ENCODE results near the gene GALNT9. TPM values are rescaled to one million over a fixed set of nuclear protein-coding genes. Genes with fewer than 3 reads are reported as not detected.

The GALNT9 gene
- polyA plus RNA-seq, 3 donors = not detected

DNA sequence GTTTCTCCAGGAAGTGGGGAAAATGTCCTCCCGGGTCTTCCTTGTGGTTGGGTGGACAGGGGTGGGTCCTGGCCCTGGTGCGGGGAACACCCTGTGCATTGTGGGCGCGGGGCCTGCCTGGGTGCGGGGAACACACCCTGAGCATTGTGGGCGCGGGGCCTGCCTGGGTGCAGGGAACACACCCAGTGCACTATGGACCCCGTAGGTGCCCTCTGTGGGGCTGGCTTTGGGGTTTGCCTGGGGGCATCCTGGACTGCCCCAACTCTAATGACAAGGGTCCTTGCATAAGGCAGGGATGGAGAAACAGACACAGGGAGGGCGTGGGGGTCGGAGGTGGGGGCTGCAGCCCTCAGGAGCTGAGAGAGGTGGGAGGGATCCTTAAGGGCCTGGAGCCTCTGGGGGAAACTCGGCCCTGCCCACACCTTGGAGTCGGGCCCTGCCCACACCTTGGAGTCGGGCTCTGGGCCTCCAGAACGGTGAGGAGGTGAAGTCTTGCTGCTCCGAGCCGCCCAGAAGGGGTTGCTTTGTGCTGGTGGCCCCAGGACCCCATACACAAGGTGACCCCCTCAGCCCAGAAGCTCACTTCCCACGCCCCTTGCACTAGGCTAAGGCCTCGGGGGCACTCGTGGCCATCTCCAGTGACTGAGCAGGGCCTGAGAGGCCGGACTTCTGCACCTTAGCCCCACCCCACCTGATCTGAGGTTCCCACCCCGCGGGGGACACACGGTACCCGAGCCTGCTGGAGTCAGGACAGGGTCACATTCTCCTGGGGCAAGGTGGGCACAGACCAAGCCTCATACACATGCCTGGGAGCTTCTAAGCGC, 69.3 kb downstream of the GALNT9 start:
- peaks cover 0 to 3% (median 0%) of the 10 kb centered on the region in 7 donors for H3K9me3 Mint-ChIP-seq
- no peak overlapping the region for H3K27ac ChIP-seq (ENCODE audit: low read depth in 1 of 2, low read length in 2 of 2)

DNA sequence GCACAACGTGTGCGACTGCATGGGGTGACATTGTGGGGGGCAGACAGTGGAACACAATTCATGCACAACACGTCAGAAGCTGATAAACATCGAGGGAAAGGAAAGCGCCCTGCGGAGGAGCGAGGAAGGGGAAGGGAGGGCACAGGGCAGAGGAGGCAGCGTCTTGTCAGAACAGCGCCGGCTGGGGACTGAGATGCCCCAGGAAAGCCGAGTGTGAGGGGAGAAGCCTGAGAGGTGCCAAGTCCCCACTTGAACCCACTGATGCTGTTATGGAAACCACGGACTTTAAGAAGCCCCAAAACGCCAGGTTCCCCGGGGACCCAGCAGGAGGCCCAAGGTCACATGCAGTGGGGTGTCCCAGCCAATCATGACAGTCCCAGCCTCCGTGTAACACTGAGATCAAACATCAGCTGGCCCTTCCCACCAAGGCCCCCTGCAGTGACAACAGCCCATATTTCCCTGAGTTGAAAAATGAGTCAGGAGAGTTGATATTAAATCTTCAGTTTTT, 70.0 kb downstream of the GALNT9 start:
- 78% methylated on average over 13 of the region's 15 CpGs for WGBS (ENCODE audit: insufficient coverage)
- H3K36me3 Mint-ChIP-seq = no peaks in the 10 kb centered on the region
- no peak for DNase-seq
- H3K27ac Mint-ChIP-seq = no peak overlapping the region
- Histone ChIP-seq H3K9ac (ENCODE audit: insufficient read depth, low read length, poor library complexity, severe bottlenecking) (no peak overlapping the region), H3K9me3 (replicated peaks in 1 of 2; ENCODE audit: control insufficient read depth in 1 of 2, insufficient read depth in 1 of 2, low read length in 2 of 2) (no peaks in the 10 kb centered on the region), H3K79me2 (ENCODE audit: insufficient read depth, low read length) (no peaks in the 10 kb centered on the region), H3K27me3 (ENCODE audit: control insufficient read depth in 2 of 2, insufficient read depth in 2 of 2, low read length in 2 of 2) (no peaks in the 10 kb centered on the region), H4K20me1 (ENCODE audit: insufficient read depth, low read length) (no peaks in the 10 kb centered on the region), H3K4me3 (replicated peaks in 1 of 3; ENCODE audit: low read depth in 2 of 3, low read length in 3 of 3) (no peak overlapping the region), H3K27ac (ENCODE audit: low read depth in 1 of 2, low read length in 2 of 2) (no peak overlapping the region), H3K4me1 (ENCODE audit: control insufficient read depth in 1 of 2, insufficient read depth in 2 of 2, low read length in 2 of 2) (no peaks in the 10 kb centered on the region), H2AFZ (ENCODE audit: insufficient read depth, low read depth, low read length, poor library complexity, severe bottlenecking) (no peak overlapping the region), H3K36me3 (replicated peaks in 1 of 2; ENCODE audit: control insufficient read depth in 1 of 2, insufficient read depth in 2 of 2, low read length in 2 of 2) (no peaks in the 10 kb centered on the region), H3K4me2 (replicated peaks; ENCODE audit: extremely low read depth, low read length, poor library complexity, severe bottlenecking) (no peak overlapping the region)
- TF ChIP-seq, protein P1, sequence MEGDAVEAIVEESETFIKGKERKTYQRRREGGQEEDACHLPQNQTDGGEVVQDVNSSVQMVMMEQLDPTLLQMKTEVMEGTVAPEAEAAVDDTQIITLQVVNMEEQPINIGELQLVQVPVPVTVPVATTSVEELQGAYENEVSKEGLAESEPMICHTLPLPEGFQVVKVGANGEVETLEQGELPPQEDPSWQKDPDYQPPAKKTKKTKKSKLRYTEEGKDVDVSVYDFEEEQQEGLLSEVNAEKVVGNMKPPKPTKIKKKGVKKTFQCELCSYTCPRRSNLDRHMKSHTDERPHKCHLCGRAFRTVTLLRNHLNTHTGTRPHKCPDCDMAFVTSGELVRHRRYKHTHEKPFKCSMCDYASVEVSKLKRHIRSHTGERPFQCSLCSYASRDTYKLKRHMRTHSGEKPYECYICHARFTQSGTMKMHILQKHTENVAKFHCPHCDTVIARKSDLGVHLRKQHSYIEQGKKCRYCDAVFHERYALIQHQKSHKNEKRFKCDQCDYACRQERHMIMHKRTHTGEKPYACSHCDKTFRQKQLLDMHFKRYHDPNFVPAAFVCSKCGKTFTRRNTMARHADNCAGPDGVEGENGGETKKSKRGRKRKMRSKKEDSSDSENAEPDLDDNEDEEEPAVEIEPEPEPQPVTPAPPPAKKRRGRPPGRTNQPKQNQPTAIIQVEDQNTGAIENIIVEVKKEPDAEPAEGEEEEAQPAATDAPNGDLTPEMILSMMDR (IDR thresholded peaks at IDR 0.05) = no peak
- H3K4me1 Mint-ChIP-seq = peaks cover 2% of the 10 kb centered on the region
- H3K9me3 Mint-ChIP-seq = peaks cover 0 to 3% (median 0%) of the 10 kb centered on the region in 7 donors
- H3K27me3 Mint-ChIP-seq (ENCODE audit: low read depth in 3 of 3) = peaks cover 3 to 10% (median 5%) of the 10 kb centered on the region in 3 donors
- intact Hi-C loops (cut with micrococcal nuclease) = no loop called here
- no peak overlapping the region for H3K4me3 Mint-ChIP-seq

More for the DNA sequence above, 69.3 kb downstream of the GALNT9 start:
- Histone ChIP-seq H3K4me2 (replicated peaks; ENCODE audit: extremely low read depth, low read length, poor library complexity, severe bottlenecking) (no peak overlapping the region), H3K9me3 (replicated peaks in 1 of 2; ENCODE audit: control insufficient read depth in 1 of 2, insufficient read depth in 1 of 2, low read length in 2 of 2) (no peaks in the 10 kb centered on the region), H4K20me1 (ENCODE audit: insufficient read depth, low read length) (no peaks in the 10 kb centered on the region), H3K79me2 (ENCODE audit: insufficient read depth, low read length) (no peaks in the 10 kb centered on the region), H3K4me1 (ENCODE audit: control insufficient read depth in 1 of 2, insufficient read depth in 2 of 2, low read length in 2 of 2) (no peaks in the 10 kb centered on the region), H3K36me3 (replicated peaks in 1 of 2; ENCODE audit: control insufficient read depth in 1 of 2, insufficient read depth in 2 of 2, low read length in 2 of 2) (no peaks in the 10 kb centered on the region), H3K27me3 (ENCODE audit: control insufficient read depth in 2 of 2, insufficient read depth in 2 of 2, low read length in 2 of 2) (no peaks in the 10 kb centered on the region), H3K9ac (ENCODE audit: insufficient read depth, low read length, poor library complexity, severe bottlenecking) (no peak overlapping the region), H2AFZ (ENCODE audit: insufficient read depth, low read depth, low read length, poor library complexity, severe bottlenecking) (no peak overlapping the region), H3K4me3 (replicated peaks in 1 of 3; ENCODE audit: low read depth in 2 of 3, low read length in 3 of 3) (no peak overlapping the region)
- 82% methylated on average over 21 of the region's 25 CpGs for WGBS (ENCODE audit: insufficient coverage)
- Mint-ChIP-seq H3K4me1 (peaks cover 2% of the 10 kb centered on the region), H3K4me3 (no peak overlapping the region), H3K27ac (no peak overlapping the region), H3K27me3 (ENCODE audit: low read depth in 3 of 3) (peaks cover 3 to 10% (median 5%) of the 10 kb centered on the region in 3 donors), H3K36me3 (no peaks in the 10 kb centered on the region)
- no peak for DNase-seq
- intact Hi-C loops (cut with micrococcal nuclease) = no loop called here
- TF ChIP-seq, protein P1 (IDR thresholded peaks at IDR 0.05) = no peak
